HG02870 (cell line): Measurements from ENCODE around the gene RAPGEF4.

ENCODE experiments used
- ATAC-seq: cut with Tn5 transposase; IDR thresholded peaks from one replicate; pipeline ENCODE4 v1.9.1; 2021; ENCODE audit warnings: mild to moderate bottlenecking, moderate library complexity; ENCODE audit not compliant: unreplicated experiment

Gene RAPGEF4

GRCh38 chr2:172856606-172857005 lies 121.0 kb downstream of the RAPGEF4 start:
- ATAC-seq: no peak

GRCh38 chr2:172858473-172858745 lies 122.8 kb downstream of the RAPGEF4 start:
- ATAC-seq: no peak

GRCh38 chr2:172859581-172860335 lies 124.1 kb downstream of the RAPGEF4 start:
- no peak for ATAC-seq

- ATAC-seq: no peak
Measured at GRCh38 chr2:172860336-172860707, 124.7 kb downstream of the RAPGEF4 start.

GRCh38 chr2:172861098-172861497 lies 125.5 kb downstream of the RAPGEF4 start:
- no peak for ATAC-seq

GRCh38 chr2:172861656-172862476 lies 126.2 kb downstream of the RAPGEF4 start:
- no peak for ATAC-seq

GRCh38 chr2:172863341-172863740 lies 127.7 kb downstream of the RAPGEF4 start:
- ATAC-seq: no peak

- no peak for ATAC-seq
Measured at GRCh38 chr2:172864182-172864581, 128.5 kb downstream of the RAPGEF4 start.

GRCh38 chr2:172865422-172865821 lies 129.8 kb downstream of the RAPGEF4 start:
- ATAC-seq: no peak

GRCh38 chr2:172869861-172870260 lies 134.2 kb downstream of the RAPGEF4 start:
- no peak for ATAC-seq

GRCh38 chr2:172870396-172870795 lies 134.8 kb downstream of the RAPGEF4 start:
- no peak for ATAC-seq

GRCh38 chr2:172877826-172878225 lies 142.2 kb downstream of the RAPGEF4 start:
- no peak for ATAC-seq

- no peak for ATAC-seq
Measured at GRCh38 chr2:172878260-172878659, 142.6 kb downstream of the RAPGEF4 start.

GRCh38 chr2:172884336-172884735 lies 148.7 kb downstream of the RAPGEF4 start:
- no peak for ATAC-seq

GRCh38 chr2:172885996-172886395 lies 150.4 kb downstream of the RAPGEF4 start:
- ATAC-seq: no peak

GRCh38 chr2:172887280-172887679 lies 151.6 kb downstream of the RAPGEF4 start:
- ATAC-seq: no peak

- ATAC-seq: no peak
Measured at GRCh38 chr2:172888714-172889669, 153.3 kb downstream of the RAPGEF4 start.

GRCh38 chr2:172889768-172890430 lies 154.3 kb downstream of the RAPGEF4 start:
- ATAC-seq: no peak

GRCh38 chr2:172893111-172893510 lies 157.5 kb downstream of the RAPGEF4 start:
- ATAC-seq: no peak

GRCh38 chr2:172893671-172894070 lies 158.0 kb downstream of the RAPGEF4 start:
- no peak for ATAC-seq
